Middle frontal gyrus (tissue), 1 donor: ENCODE measurements around the gene FAM20B.

Experiments
- DNase-seq: peaks from one replicate; pipeline ENCODE4 v3.0.0-alpha.2; 2015; ENCODE audit warnings: low spot score; ENCODE audit errors: extremely low spot score

FAM20B gene

GRCh38 chr1:179048339-179049124, 22.8 kb downstream of the FAM20B start:
- DNase-seq: no peak

- no peak for DNase-seq
Observed at GRCh38 chr1:179052776-179053175, 27.1 kb downstream of the FAM20B start.

DNA sequence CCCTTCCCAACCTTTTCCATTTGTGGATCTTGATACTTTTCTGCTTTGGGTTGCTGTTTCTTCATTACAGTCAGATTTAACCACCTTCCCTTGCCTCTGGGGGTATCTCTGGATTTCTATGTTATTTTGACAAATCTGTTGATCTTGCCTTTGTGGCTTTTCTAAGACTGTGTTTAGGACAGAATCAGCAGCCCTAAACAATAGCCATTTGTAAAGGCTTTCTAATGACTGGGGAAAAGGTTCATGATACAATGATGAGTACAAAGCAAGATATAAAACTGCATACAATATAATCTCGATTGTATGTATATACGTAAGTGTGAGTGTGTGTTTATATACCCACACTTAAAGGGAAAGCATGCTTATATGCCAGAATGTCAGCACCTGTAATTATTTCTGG, 27.8 kb downstream of the FAM20B start:
- no peak for DNase-seq

- no peak for DNase-seq
Observed at GRCh38 chr1:179055937-179056336, 30.2 kb downstream of the FAM20B start.

DNA sequence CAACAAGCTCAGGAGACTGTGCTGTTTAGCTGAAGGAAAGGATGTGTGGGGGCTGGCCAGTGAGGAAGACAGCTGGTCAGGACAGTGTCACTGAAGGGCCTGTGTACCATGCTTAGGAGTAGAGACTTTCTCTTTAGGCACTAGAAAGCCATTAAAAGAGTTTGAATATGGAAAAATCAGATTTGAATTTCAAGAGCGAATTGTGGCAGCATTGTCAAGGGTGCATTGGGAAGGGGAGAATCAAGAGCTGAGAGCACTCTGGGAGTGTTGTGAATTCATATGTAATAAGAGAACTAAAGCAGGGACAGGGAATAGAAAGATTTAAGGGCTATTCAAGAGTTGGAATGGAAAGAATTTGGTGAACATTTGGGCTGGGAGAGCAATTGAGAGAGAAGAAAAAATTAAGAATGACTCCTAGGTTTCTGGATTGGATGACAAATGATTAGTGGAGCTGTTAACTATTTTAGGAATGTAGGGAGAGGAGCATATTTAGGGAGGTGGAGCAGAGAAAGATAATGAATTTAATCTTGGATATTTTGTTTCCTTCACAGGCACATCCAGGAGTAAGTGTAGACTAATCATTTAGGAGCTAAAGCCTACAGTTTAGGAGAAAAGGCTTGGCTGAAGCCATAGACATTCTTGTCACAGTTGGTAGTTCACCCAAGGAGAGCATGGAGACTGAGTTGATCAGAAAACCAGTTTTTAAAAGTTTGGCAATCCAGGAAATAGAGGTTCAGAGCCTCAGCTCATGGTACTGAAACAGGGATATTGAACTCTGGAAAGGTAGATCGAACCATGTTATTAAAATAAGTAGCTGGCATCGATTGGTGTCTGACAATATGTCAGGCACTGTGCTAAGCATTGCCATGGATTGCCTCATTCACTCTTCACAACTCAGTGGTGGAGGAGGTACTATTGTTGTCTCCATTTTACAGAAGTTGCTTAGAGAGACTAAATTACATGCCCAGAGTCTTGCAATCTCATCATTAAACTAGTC, 33.1 kb downstream of the FAM20B start:
- DNase-seq: no peak

DNA sequence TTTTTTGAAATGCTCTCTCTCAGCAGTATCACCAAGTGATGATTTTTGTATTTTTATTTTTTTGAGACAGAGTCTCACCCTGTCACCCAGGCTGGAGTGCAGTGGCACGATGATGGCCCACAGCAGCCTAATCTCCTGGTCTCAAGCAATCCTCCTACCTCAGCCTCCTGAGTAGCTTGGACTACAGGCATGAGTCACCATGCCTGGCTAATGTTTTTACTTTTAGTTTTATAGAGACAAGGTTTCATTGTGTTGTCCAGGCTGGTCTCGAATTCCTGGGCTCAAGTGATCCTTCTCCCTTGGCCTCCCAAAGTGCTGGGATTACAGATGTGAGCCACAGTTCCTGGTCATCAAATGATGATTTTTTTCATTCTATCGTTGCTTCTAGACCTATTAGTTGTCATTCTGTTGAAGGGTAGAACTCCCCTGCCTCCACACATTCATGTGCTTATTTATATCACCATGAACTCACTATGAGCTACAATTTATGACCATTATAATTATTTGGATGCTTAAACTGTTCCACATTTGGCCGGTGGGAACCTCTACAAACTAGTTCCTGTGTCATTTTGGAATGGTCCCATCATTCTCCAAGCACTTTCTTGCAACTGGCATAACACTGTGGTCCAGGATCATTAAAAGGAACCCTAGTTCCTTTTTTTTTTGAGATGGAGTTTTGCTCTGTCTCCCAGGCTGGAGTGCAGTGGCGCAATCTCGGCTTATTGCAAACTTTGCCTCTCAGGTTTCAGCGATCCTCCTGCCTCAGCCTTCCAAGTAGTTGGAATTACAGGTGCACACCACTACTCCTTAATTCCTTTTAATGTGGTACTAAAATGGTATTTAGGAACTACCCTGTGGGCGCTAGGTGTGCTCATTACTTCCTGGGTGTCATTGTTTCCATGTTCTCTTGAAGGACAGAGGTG, 35.9 kb downstream of the FAM20B start:
- DNase-seq: no peak

GRCh38 chr1:179066471-179066870, 40.8 kb downstream of the FAM20B start:
- DNase-seq: no peak

GRCh38 chr1:179077396-179077795, 51.7 kb downstream of the FAM20B start:
- no peak for DNase-seq

- peak; percentile 74 for DNase-seq
Observed at GRCh38 chr1:179079113-179079761, 53.5 kb downstream of the FAM20B start.

DNA sequence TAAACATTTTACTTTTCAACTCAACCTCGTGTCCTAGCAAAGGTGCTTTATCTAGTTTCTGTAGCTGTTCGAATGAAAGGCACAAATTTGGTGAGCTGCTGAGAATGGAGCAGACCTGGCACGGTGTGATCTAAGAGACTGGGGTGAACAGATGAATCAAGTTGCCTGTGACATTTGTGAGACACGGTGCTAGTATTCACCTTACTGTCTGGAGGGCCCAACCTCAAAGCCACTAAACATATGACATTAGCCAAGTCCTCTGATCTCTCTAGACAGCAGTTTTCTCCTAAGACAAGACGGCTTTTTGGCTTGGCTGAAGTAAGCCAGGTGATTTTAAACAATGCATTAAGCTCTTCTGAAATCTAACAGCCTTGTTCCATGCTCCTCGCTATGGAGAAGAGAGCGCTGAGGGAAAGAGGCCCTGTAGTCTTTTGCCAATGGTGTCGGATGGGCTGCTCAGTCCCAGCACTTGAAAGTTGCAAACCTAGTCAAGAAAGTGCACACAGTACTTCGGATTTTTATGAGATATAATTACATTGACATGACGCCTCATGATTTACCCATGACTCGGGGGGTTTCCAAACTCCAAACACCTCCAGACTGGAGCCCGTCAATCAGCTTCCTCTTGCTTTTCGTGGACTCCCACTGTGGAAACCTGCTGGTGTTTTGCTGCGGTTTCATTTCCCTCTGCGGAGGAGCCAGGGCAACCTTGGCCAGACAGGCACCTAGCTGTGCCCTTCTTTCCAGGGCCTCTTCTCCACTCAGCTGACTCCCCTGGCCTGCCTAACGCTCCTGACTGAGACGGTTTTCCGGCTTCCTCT, 55.4 kb downstream of the FAM20B start:
- DNase-seq: no peak

- DNase-seq: peak; percentile 75
Observed at GRCh38 chr1:179081687-179082332, 56.1 kb downstream of the FAM20B start, which contains the start of gene TOR3A. TOR3A (plus strand) TSS chr1:179082070; CDS start chr1:179082129, 59 bp downstream.

- no peak for DNase-seq
Observed at GRCh38 chr1:179082333-179082998, 56.8 kb downstream of the FAM20B start.

DNA sequence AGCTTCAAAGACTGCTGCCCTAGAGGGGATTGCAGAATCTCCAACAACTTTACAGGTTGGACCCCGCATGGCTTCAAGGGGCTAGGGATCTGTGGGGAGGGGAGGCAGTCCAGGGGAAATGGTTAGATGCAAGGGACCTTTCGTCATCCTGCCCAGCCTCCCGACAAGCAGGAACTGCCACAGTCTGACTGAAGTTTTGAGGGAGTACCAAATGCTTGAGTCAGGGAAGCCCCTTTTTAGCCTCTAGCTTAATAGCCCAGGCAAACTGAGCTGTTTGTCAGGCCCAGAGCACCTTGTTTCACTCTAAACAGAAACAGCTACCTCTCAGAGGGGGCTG, 57.3 kb downstream of the FAM20B start:
- DNase-seq: no peak

GRCh38 chr1:179083533-179083932, 57.8 kb downstream of the FAM20B start:
- DNase-seq: no peak

GRCh38 chr1:179087665-179088064, 62.0 kb downstream of the FAM20B start:
- no peak for DNase-seq

DNA sequence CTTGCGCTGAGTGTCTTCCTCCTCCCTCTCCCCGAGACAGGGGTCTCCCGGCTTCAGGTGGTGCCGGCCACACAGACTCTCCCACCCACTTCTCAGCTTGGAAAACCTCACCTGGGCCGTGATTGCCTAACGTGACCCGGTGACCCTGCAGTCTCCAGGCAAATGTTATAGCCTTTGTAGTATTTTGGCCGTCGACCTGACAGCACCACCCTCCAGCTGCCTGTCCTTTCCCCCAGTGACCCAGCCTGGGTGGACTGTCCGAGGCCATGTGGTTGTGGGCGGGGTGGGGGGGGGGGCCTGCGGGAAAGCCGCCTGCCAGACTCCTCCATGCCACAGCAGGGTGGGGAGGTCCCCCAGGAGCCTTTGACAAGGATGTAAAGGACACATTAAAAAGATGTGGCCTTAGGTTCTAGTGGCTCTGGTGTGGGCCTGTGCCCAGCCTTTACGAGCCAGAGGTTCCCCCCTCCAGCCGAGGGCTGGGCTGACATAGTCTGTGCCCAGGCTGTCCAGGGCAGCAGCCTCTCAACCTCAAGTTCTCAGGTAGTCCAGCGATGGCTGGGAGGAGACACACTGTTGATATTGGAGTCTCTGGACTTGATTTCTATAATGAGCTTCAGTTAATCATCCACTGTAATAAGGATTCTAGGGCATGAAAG, 64.3 kb downstream of the FAM20B start:
- no peak for DNase-seq

- DNase-seq: no peak
Observed at GRCh38 chr1:179090522-179090921, 64.8 kb downstream of the FAM20B start.

- DNase-seq: no peak
Observed at GRCh38 chr1:179090923-179091322, 65.2 kb downstream of the FAM20B start.
